Measurements from ENCODE around the gene SPCS3.

- TF ChIP-seq, protein P1, sequence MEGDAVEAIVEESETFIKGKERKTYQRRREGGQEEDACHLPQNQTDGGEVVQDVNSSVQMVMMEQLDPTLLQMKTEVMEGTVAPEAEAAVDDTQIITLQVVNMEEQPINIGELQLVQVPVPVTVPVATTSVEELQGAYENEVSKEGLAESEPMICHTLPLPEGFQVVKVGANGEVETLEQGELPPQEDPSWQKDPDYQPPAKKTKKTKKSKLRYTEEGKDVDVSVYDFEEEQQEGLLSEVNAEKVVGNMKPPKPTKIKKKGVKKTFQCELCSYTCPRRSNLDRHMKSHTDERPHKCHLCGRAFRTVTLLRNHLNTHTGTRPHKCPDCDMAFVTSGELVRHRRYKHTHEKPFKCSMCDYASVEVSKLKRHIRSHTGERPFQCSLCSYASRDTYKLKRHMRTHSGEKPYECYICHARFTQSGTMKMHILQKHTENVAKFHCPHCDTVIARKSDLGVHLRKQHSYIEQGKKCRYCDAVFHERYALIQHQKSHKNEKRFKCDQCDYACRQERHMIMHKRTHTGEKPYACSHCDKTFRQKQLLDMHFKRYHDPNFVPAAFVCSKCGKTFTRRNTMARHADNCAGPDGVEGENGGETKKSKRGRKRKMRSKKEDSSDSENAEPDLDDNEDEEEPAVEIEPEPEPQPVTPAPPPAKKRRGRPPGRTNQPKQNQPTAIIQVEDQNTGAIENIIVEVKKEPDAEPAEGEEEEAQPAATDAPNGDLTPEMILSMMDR (conservative IDR thresholded peaks at IDR 0.05; ENCODE audit: low read depth in 2 of 2) = no peak
- TF ChIP-seq REST (IDR thresholded peaks at IDR 0.05; ENCODE audit: unreplicated experiment) (no peak), EZH2 (IDR thresholded peaks at IDR 0.05; ENCODE audit: low read depth, unreplicated experiment) (no peak), JUNB (IDR thresholded peaks at IDR 0.05; ENCODE audit: unreplicated experiment) (no peak), ETS1 (IDR thresholded peaks at IDR 0.05) (no peak), POLR2AphosphoS5 (IDR thresholded peaks at IDR 0.05; ENCODE audit: low read depth) (no peak)
These were observed 1.8 kb downstream of the SPCS3 start for GRCh38 chr4:176321589-176321988.

Measured in GM23338 (cell line).